Spleen (tissue), 7 donors: ENCODE data around the gene ERGIC1.

Source experiments
- CTCF ChIP-seq, 11 experiments: fragments of 200-600 bp in 7 of 11; fragments of 450-650 bp in 4 of 11; sonication (generic) in 4 of 11; IDR thresholded peaks in 8 of 11; conservative IDR thresholded peaks in 3 of 11; 1 replicate in 7 of 11; 2 replicates in 4 of 11; pipeline versions ENCODE4 v1.4.0 to v1.8.0; 2016 to 2021; ENCODE audit warnings: antibody characterized with exemption in 11 of 11, inconsistent platforms in 4 of 11, mild to moderate bottlenecking in 1 of 11
- POLR2A ChIP-seq, 3 donors: fragments of 450-650 bp; IDR thresholded peaks; one replicate each; pipeline ENCODE4 v1.5.1; 2017; ENCODE audit warnings: antibody characterized with exemption in 3 of 3, mild to moderate bottlenecking in 1 of 3
- POLR2AphosphoS5 ChIP-seq, 3 donors: sonication (generic); formaldehyde crosslinking; IDR thresholded peaks; one replicate each; pipeline ENCODE4 v1.5.1; 2017; ENCODE audit warnings: antibody characterized with exemption in 3 of 3
- donor health status: DM: no; HTN: no; CAD: no; lungs with moderate emphysema.
- donor health status: DM: no; HTN: no; CAD: no.
- donor health status: DM: no; HTN: no; CAD: no.

GRCh38 chr5:172885597-172886340, 51.7 kb downstream of the ERGIC1 start:
- TF ChIP-seq CTCF (IDR thresholded peaks at IDR 0.05 in 8 of 11, conservative IDR thresholded peaks at IDR 0.05 in 3 of 11) (no peak), POLR2A (IDR thresholded peaks at IDR 0.05) (no peak), POLR2AphosphoS5 (IDR thresholded peaks at IDR 0.05) (peak; percentile 65 to 67 (median 67))
